ENCODE measurements around the gene LYST.
"Not testable (repeated sequence)": the region's sequence is repeated elsewhere in the genome, so short reads cannot be mapped to it uniquely, and the experiment has no call there.

LYST gene, protein sequence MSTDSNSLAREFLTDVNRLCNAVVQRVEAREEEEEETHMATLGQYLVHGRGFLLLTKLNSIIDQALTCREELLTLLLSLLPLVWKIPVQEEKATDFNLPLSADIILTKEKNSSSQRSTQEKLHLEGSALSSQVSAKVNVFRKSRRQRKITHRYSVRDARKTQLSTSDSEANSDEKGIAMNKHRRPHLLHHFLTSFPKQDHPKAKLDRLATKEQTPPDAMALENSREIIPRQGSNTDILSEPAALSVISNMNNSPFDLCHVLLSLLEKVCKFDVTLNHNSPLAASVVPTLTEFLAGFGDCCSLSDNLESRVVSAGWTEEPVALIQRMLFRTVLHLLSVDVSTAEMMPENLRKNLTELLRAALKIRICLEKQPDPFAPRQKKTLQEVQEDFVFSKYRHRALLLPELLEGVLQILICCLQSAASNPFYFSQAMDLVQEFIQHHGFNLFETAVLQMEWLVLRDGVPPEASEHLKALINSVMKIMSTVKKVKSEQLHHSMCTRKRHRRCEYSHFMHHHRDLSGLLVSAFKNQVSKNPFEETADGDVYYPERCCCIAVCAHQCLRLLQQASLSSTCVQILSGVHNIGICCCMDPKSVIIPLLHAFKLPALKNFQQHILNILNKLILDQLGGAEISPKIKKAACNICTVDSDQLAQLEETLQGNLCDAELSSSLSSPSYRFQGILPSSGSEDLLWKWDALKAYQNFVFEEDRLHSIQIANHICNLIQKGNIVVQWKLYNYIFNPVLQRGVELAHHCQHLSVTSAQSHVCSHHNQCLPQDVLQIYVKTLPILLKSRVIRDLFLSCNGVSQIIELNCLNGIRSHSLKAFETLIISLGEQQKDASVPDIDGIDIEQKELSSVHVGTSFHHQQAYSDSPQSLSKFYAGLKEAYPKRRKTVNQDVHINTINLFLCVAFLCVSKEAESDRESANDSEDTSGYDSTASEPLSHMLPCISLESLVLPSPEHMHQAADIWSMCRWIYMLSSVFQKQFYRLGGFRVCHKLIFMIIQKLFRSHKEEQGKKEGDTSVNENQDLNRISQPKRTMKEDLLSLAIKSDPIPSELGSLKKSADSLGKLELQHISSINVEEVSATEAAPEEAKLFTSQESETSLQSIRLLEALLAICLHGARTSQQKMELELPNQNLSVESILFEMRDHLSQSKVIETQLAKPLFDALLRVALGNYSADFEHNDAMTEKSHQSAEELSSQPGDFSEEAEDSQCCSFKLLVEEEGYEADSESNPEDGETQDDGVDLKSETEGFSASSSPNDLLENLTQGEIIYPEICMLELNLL (N-terminal part only)

DNA sequence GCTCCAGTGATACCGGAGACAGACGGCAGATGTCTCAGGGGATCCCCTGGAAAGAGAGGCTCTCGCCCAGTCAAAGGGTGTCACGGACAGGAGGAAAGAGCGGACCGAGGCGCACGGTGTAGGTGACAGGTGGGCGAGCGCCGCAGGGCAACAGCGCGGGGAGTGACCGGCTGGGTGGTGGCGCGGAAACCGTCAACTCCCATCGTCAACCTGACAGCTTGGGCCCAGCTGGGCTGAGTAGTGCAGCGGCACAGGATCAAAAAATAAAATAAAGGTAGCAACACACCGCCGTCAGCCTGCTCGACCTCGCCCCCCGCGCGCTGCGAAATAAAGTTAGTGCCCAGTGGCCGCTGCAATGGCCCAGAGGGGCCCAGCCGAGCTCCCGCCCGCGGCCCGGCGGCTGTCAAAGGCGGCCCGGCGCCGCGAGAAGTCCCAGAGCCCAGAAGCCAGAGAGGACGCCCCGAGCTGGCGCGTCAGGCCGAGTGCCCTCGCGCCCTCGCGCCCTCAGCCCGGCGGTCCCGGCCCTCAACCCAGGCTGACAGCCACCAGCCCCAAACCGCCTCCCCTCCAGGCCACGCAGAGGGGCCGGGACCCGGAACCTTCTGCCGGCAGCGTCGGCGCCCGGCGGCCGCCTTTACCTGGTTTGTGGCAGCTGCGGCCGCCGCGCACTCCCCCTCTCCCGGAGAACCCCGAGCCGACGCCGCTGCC is at the start of gene LYST:
LYST (minus strand) TSS at position 702 of the 708 bp plus-strand sequence. CDS start 36,489 bp downstream, outside the sequence.
- DNase-seq (ENCODE audit: low read depth): no peak

DNA sequence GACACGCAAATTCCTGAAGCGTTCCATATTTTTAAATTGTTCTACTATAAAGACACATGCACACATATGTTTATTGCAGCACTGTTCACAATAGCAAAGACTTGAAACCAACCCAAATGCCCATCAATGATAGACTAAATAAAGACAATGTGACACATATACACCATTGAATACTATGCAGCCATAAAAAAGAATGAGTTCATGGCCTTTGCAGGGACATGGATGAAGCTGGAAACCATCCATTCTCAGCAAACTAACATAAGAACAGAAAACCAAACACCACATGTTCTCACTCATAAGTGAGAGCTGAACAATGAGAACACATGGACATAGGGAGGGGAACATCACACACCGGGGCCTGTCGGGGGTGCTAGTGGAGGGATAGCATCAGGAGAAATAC is 48.8 kb upstream of the LYST start:
- DNase-seq (ENCODE audit: low read depth): not testable (repeated sequence)

DNA sequence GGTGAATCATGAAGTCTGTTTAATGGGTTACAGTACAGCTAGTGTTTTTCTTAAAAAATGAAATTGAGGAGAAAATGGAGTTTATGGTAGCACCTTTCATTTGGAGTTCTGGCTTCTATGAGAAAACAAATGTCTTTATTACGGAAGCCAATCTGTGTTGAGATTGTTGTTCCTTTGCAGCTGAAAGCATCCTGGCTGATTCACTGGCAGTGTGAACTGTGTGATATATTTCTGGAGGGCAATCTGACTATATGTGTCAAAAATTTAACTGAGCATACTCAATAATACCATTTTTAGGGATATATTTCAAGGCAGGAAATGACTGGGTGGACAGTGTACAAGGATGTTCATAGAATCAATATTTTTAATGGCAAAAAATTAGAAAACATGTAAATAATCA is 46.6 kb upstream of the LYST start:
- no peak for DNase-seq (ENCODE audit: low read depth)

DNA sequence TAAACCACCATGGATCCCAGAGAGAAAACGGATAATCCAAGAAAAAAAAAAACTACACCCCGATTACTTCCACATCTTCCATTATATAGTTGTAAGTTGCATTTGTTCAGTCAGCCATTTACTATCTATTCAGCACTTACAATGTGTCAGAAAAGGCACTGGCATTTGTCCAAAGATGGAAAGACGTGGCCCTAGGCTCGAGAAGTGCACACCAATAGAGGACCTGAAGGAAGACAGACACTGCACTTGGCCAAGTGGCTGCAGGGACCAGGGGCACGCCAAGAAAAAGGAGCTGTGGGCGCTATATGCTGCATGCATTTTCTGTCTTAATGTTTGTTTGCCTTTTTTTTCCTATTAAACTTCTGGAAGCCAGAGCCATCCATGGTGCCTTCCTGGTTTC is 45.2 kb upstream of the LYST start:
- no peak for DNase-seq (ENCODE audit: low read depth)

DNA sequence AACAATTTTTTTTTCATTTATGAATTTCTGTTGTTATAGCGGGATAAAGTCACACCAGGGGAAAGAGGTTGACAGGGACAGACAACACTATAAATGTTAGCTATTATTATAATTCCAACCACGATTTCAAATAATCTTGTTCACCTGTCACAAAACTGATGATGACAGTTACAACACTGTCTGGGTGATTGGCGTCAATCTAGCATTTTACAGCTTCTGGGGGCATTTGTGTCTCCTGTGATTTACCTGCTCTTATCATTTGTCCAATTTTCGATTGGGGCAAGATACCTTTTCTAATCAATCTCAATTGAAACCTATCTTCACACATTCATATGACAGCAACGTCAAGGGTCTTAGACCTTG is 44.6 kb upstream of the LYST start:
- DNase-seq (ENCODE audit: low read depth): no peak

DNA sequence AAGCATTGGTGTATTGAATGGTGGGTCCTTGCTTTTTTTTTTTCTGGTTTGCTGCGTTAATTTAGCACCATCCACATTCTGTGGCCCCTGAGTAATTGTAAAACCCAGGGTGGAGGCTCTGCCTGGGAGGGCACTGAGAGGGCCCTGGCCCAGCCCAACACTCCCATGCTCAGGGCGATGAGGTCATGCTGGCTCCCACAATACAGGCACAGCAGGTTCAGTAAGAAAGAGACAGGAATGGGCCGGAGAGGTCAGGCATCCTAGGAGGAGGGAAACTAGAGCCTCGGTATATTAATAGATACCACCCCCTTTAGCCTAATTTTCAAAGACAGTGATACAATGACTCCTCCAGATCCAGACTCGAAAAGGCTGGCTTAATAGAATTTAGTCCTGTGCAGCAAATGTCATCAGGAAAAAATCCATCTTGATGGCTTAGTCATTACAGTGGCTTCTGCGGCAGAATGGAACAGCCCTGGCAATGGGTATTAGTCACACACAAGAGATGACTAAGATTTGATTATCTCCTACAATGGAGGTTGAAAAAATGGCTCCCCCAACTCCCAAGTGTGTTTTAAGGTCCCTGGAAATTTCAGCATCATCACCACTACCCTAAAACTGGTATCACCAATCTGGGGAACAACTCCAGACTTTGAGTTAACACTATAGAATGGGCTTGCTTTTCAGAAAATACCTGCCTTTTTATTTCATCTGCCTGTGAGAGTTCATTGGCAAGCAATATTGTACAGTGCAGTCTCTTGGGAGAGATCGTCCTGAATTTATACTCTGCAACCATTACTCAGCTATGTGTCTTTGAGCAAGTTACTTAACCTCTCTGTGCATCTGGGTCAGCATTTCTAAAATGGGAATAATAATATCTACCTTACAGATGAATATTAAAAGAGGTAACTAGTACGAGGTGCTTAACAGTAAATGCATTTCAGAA is 43.9 kb upstream of the LYST start:
- peak; percentile 94 for DNase-seq (ENCODE audit: low read depth)

DNA sequence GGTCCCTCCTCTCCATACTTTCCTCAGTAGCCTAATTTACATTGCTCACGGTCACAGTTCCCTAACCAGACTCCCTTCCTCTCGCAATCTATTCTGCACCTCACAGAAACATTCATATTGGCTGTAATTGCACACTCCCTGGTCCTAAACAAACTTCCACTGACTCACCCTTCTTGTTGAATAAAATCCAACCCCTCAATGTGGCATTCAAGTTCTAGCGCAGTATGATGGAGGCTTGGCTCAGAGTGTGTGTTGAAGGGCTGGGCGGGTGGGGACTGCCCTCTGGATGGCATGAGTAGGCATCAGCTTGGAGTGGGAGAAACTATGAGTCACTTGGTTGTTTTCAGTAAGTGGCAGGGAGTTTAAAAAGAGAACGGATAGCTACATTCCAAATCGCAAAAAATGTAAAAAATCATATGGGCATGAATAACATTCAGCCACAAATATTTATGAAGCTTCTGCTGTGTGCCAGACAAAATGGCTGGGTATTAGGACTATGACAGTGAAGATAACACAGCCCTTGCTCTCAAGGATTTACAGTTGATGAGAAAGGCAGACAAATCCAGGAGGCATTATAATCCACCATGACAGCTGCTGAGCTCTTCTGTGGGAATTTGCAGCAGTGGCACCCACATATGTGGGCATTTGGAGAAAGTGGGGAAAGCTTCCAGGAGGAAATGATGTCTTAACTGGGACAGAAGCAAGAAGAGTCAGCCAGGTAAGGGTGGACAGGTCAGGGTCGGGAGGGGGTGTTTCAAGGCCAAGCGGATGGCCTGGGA is 42.2 kb upstream of the LYST start:
- peak; percentile 89 for DNase-seq (ENCODE audit: low read depth)

DNA sequence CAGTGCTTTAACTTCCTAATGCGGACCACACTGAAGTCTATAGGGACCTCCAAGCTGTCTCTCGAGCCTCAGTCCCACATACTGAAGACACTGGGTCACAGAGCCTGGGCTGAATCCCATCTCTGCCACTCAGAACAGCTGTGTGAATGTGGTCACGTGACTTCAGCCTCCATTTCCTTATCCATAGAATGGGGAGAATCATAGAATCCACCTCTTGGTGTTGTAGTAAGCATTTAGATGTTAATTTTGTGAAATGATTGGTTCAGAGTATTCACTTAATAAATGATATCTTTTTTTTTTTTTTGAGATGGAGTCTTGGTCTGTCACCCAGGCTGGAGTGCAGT is 41.2 kb upstream of the LYST start:
- DNase-seq (ENCODE audit: low read depth): no peak

DNA sequence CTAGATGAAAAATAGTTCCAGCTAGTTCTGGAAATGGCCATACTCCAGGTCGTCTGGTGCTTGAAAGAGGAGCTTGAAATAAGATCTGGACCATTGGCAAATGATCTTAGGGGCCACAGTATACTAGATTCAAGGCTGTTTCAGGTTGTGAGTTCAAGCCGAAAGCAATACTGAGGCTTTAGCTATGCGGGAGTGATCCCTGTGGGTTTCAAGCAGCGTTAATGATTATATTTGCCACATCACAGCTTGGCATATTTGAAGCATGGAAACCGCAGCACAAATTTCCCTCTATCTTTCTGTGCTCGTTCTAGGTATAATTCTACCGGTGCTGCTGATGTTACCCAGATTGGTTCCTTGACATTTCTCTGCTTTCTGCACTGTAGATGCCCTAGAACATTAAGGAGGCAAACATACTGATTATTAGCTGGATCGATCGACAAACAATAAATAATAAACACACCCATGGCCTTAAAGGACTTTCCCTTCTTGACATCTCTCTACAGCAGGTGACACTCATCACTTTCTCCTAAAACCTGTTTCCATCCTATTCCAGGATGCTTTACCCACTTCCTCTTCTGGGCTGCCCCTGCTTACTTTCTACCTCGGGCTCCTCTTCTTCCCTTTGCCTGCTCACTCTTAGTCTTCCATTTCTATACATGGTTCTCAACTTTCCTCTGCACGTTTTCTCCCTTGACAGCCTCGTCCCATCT is 40.6 kb upstream of the LYST start:
- DNase-seq (ENCODE audit: low read depth): no peak

DNA sequence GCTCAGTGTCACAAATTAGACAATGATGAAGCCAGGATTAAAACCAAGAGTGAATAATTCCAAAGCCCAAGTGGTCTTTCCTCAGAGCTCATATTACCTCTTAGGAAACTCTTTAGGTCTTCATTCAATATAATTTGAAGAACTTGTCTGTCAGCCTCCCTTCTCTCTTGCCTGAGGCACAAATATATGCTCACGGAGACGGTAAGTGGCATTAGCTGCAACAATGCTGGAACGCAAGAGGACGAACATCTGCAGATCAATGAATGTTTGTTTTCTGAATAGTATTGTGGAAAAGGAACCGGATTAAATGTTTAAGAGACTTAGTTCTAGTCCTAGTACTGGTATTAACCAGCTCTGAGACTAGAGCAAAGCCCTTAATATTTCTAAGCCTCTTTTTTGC is 39.7 kb upstream of the LYST start:
- no peak for DNase-seq (ENCODE audit: low read depth)

DNA sequence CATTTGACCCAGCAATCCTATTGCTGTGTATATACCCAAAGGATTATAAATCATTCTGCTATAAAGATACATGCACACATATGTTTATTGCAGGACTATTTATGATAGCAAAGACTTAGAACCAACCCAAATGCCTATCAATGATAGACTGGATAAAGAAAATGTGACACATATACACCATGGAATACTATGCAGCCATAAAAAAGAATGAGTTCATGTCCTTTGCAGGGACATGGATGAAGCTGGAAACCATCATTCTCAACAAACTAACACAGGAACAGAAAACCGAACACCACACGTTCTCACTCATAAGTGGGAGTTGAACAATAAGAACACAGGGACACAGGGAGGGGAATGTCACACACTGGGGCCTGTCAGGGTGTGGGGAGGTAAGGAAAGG is 37.1 kb upstream of the LYST start:
- not testable (repeated sequence) for DNase-seq (ENCODE audit: low read depth)

DNA sequence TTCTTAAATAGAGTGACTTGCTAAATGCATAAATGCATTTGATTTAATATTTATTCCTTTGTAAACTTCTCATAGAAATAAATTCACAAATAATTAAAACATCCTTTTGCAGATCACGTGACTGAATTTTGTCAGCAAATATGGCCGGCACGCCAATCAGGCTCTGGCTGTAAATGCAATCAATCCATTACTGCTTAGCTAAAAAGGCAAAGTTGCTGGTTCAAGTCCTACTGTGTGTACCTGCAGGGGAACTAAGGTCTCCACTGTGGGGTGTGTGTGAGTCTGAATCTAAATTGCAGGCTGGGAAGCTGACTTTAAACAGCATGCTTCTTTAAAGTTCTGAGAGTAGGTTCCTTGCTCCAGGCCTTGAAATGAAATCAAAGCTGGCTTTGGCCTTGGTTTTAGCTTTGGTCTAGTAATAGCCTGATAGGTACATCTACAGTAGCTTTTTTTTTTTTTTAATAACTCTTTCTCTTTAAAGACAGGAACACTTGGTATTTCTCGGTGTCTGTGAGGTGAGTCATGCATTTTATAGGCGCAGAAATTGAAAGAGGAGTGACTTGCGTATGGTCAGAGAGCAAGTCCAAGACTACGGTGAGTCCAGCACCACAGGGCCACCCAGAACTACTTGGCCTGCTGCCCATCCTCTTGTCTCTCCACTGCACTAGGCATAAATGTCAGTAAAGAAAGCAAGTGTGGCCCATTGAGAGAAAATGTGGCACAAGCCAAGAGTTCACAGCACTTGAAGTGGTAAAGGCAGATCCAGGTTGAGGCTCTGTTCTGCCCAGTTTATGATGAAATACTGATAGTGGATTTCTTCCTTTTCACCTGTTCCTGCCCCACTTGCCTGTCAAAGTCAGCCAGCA is 36.2 kb upstream of the LYST start:
- peak; percentile 79 for DNase-seq (ENCODE audit: low read depth)

DNA sequence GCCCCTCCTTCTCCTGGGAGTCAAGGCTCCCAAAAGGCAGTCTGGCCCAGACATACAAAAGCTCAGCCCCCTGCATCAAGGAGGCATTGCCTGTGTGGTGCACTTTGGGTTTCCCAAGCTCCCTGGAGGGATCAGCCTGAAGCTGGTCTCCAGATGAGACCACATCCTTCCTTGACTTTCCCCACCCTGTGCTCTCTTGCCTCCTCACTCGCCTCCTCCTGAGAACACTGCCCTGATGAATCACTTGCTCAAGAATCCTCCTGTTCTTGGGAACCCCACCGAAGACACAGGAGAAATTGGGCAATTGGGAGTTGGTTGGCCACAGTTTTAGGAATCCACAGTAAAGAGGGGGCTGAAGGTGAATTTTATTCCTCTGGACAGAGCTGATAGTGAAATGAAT is 34.8 kb upstream of the LYST start:
- DNase-seq (ENCODE audit: low read depth): peak; percentile 75

DNA sequence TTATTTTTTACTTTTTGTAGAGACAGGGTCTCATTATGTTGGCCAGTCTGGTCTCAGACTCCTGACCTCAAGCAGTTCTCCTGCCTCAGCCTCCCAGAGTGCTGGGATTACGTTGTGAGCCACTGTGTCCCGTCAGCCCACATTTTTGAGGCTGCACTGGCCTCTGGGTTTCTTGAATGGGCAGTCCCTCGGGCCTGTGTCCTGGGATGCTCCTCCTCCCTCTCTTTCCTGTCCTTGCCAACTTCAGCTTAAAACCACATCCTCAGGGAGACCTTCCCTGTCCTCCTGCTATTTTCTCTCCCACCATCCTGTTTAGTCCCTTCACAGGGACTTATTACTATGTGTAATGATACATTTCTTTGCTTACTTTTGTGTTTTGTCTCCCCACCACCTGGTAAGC is 31.4 kb upstream of the LYST start:
- no peak for DNase-seq (ENCODE audit: low read depth)

DNA sequence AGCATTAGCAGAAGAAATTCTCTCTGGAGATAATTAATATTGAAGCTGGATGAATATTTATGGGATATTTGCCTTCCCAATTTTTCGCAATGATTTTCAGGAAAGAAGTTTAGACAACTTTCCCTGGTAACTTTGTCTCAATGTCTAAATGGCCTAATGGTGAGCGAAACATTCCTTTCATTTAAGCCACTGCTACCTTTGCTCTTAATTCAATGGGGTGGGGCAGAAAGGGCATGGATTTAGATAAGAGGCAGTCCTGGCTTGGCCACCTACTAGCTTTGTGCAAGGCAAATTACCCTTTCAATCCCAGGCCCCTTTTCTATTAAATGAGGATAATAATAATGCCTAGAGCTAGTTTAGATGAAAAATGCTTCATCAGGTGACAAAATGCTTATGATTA is 27.1 kb upstream of the LYST start:
- DNase-seq (ENCODE audit: low read depth): no peak

DNA sequence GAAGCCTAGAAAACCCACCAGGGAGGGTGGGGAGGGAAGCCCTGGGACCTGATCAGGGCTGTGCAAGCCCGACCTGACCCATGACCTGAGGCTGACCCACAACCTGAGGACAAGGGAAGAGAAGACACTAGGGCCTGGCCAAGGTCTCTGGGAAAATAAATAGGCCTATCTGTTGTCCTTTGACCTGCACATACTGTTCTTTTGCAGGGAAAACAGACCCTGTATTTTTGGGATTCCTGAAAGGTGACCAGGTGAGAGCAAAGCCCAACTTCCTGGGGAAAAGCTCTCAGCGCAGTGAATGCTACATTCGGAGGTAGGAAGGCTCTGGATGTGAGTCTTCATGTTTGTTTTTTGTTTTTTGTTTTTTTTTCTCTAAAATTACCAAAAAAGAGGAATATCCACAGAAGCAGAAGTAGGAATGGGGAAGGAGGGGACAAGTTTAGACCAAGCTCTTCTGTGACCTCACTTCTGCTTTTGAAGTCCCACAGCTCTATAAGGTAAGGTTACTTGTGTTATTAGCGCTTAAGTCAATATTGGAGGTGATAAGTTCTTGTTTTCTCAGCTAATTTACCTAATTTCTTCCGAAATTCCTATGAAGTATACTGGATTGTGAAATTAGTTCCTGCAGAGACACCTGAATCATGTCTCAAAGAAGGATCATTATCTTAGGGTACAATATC is 26.2 kb upstream of the LYST start:
- no peak for DNase-seq (ENCODE audit: low read depth)

DNA sequence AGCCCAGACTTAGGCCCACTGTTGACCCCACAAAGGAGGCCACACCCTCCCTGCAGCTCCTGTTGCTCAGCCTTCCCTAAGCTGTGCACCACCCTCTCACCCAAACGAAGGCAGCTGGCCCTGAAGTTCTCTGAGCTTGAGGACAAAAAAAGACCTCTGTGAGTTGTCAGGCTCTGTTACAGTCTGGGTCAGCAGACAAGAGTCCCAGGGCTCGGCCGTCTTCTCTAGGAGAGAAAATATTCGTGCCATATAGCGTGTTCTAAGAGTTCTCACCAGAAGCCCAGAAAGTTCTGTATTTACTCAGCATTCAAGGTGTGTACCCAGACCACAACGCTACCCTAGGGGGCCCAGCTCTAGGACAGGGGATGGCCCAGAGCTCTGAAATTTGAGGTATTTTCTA is 25.5 kb upstream of the LYST start:
- DNase-seq (ENCODE audit: low read depth): no peak

Measured in HS-27A (cell line).